Measurements from ENCODE around the gene NEU2.

Gene NEU2

DNA sequence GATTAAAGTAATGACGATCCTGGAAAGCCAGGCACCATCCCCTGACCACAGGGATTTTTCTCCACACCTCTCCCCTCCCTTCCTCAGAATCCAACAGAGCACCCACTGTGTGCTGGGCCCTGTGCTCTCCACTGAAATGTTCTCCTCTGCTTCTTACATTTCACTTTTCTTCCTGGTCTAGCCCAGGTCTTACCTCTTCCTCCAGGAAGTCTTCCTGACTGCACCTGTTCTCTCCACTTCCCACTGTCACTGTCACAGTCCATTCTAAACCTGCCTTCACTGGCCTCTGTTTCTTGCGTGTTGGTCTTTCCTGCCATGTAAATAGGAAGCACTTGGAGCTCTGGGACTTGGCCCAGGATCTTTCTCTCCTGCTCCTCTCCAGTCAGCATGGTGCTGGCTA, 12.0 kb upstream of the NEU2 start:
- CTCF ChIA-PET, result no interaction called here
- TF ChIP-seq HDGF (IDR thresholded peaks at IDR 0.05; ENCODE audit: borderline replicate concordance) (no peak), SUZ12 (IDR thresholded peaks at IDR 0.05) (no peak), FOXK2 (IDR thresholded peaks at IDR 0.05) (no peak), LEF1 (IDR thresholded peaks at IDR 0.05; ENCODE audit: borderline replicate concordance) (no peak), FOXM1 (IDR thresholded peaks at IDR 0.05; ENCODE audit: borderline replicate concordance) (no peak), ARNT (IDR thresholded peaks at IDR 0.05) (no peak), FOXA1 (IDR thresholded peaks at IDR 0.05) (no peak), L3MBTL2 (conservative IDR thresholded peaks at IDR 0.05) (no peak), BHLHE40 (IDR thresholded peaks at IDR 0.05; ENCODE audit: borderline replicate concordance) (no peak), NFRKB (IDR thresholded peaks at IDR 0.05) (no peak), ZNF384 (IDR thresholded peaks at IDR 0.05) (no peak), ELF4 (IDR thresholded peaks at IDR 0.05) (no peak), TARDBP (IDR thresholded peaks at IDR 0.05) (no peak)
- TF ChIP-seq, protein P1, sequence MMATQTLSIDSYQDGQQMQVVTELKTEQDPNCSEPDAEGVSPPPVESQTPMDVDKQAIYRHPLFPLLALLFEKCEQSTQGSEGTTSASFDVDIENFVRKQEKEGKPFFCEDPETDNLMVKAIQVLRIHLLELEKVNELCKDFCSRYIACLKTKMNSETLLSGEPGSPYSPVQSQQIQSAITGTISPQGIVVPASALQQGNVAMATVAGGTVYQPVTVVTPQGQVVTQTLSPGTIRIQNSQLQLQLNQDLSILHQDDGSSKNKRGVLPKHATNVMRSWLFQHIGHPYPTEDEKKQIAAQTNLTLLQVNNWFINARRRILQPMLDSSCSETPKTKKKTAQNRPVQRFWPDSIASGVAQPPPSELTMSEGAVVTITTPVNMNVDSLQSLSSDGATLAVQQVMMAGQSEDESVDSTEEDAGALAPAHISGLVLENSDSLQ (IDR thresholded peaks at IDR 0.05), result no peak
- POLR2A ChIA-PET, result no interaction called here
- DNase-seq (ENCODE audit: extremely low spot score), result no peak

DNA sequence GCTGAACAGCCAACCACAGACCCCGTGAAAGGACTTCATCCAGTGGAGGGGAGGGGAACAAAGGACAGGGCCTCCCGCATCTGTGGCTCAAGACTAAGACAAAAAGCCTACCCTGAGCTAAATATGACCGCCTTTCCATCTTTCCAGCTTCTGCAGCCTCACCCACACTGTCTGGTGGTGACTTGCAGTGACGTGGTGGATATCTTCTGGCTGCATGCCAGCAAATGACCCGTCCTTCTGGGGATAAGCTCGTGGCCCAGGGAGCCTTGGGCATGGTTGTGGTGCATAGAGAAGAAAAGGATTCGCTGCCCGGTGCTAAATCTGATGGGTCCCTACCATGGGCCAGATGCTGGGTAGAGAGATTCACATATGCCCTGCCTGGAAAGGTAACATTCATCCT, 10.7 kb upstream of the NEU2 start:
- DNase-seq (ENCODE audit: extremely low spot score), result no peak
- no peak for TF ChIP-seq HDGF (IDR thresholded peaks at IDR 0.05; ENCODE audit: borderline replicate concordance)
- TF ChIP-seq ELF4 (IDR thresholded peaks at IDR 0.05), result no peak
- TF ChIP-seq NFRKB (IDR thresholded peaks at IDR 0.05), result no peak
- POLR2A ChIA-PET, result no interaction called here
- CTCF ChIA-PET, result no interaction called here

DNA sequence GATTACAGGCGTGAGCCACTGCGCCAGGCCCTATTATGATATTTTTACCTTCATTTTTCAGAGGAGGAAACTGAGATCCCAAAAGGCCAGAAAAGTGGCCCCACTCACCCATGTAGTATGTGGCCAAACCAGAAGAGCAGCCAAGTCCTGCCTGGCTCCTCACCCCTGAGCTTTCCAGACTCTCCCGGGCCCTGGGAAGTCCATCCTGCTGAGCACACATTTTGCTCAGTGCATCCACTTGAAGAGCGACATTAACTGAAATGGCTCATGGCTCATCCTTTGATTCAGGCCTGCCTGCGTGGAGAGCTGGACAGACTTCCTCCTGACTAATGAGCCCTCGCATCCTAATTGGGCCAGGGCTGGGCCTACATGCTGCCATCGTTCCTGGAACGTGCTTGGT, 9.9 kb upstream of the NEU2 start:
- CTCF ChIA-PET, result interaction anchor here (0.7 kb wide), 1 partner anchor 404 kb away, joined by 4 read pairs; no protein-coding TSS in a partner anchor
- POLR2A ChIA-PET, result no interaction called here
- DNase-seq (ENCODE audit: extremely low spot score), result no peak
- no peak for TF ChIP-seq TARDBP (IDR thresholded peaks at IDR 0.05)
- TF ChIP-seq, protein P1 (IDR thresholded peaks at IDR 0.05), result no peak
- TF ChIP-seq LEF1 (IDR thresholded peaks at IDR 0.05; ENCODE audit: borderline replicate concordance), result no peak
- no peak for TF ChIP-seq BHLHE40 (IDR thresholded peaks at IDR 0.05; ENCODE audit: borderline replicate concordance)
- no peak for TF ChIP-seq NFRKB (IDR thresholded peaks at IDR 0.05)

DNA sequence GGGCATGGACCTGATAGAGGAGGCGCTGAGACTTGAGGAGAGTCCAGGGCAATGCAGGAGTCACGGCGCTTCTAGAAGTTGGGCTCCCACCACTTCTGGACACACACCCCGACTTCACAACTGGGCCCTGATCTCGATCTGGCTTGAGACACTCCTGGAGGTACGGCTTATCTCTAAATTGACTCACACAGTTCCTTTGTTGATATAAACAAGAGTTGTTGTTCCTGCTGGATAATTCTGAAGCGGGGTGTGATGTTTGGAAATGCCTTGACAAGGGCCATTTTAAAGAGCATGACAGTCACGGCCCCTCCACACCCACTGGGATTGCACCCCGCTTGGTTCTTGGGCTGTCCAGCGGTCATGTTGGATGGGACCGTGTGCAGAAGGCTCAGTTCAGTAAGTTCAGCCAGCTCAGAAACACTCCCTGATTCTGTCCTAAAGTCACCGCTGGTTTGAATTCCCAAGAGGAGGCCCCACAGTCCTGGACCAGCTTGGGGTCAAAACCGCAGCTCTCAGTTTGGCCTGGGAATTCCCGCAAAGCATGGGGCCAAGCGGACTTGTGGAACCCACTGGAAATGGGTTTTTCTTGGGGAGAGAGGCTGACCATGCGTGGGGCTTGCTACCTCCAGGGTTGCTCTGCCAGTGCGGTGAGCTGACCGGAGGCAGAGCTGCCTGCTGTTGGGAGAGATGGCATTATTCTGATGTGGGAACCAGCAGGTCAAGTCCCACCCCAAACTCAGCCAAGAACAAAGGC, 9.3 kb upstream of the NEU2 start:
- POLR2A ChIA-PET, result no interaction called here
- no peak for TF ChIP-seq LEF1 (IDR thresholded peaks at IDR 0.05; ENCODE audit: borderline replicate concordance)
- TF ChIP-seq NFRKB (IDR thresholded peaks at IDR 0.05), result no peak
- no peak for TF ChIP-seq FOXK2 (IDR thresholded peaks at IDR 0.05)
- no peak for DNase-seq (ENCODE audit: extremely low spot score)
- CTCF ChIA-PET, result interaction anchor here (0.7 kb wide), 1 partner anchor 404 kb away, joined by 4 read pairs; no protein-coding TSS in a partner anchor

DNA sequence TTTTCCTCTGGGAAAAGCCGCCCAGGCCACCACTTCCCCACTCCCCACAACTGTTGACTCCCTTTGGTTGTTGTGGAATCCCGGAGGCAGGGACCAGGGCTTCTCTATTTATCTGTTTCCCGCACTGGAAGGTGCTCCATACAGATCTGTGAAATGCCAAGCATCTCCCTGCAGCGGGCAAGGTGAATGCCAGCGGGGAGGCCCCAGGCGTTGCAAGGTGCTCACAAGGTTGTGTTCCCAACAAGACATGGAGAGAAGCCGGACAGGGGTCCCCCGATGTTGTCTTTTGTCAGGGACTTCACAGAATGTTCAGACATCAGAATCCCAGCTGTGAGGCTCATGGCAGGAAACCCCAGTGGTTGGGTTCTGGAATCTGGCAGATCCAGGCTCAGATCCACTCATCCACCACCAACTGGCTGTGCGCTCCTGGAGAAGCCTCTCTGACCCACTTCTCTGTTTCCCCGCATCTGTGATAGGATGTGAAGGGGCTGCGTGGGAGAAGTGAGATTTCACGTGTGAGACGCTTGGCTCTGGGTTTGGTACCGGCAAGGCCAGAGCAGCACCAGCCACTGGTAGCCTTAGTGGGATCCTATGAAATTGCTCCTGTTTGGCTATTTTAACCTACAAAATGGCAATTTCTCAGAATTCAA, 8.6 kb upstream of the NEU2 start:
- CTCF ChIA-PET, result no interaction called here
- DNase-seq (ENCODE audit: extremely low spot score), result no peak
- POLR2A ChIA-PET, result no interaction called here
- no peak for TF ChIP-seq ARNT (IDR thresholded peaks at IDR 0.05)
- TF ChIP-seq SP1 (IDR thresholded peaks at IDR 0.05), result no peak

DNA sequence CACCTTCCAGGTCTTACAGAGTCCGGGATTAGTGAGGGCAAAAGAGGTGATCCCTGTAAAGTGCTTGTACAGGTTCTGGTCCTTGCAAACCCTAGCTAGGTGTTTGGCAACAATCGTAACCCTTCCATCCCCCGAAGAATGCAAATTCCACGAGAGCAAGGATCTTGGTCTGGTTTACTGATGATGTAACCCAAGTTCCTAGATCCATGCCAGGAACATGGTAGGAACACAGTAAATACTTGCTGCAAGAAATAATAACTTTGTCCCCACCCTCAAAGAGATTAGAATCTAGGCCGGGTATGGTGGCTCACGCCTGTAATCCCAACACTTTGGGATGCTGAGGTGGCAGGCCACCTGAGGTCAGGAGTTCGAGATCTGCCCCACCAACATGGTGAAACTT, 6.8 kb upstream of the NEU2 start:
- ChIA-PET CTCF (no interaction called here), POLR2A (no interaction called here)
- DNase-seq (ENCODE audit: extremely low spot score), result no peak
- TF ChIP-seq TARDBP (IDR thresholded peaks at IDR 0.05), result no peak
- no peak for TF ChIP-seq SUZ12 (IDR thresholded peaks at IDR 0.05)
- no peak for TF ChIP-seq ELF4 (IDR thresholded peaks at IDR 0.05)
- TF ChIP-seq CTBP1 (IDR thresholded peaks at IDR 0.05; ENCODE audit: borderline replicate concordance), result no peak
- no peak for TF ChIP-seq SP1 (IDR thresholded peaks at IDR 0.05)
- no peak for TF ChIP-seq FOXM1 (IDR thresholded peaks at IDR 0.05; ENCODE audit: borderline replicate concordance)
- TF ChIP-seq ZNF384 (IDR thresholded peaks at IDR 0.05), result no peak
- no peak for TF ChIP-seq LEF1 (IDR thresholded peaks at IDR 0.05; ENCODE audit: borderline replicate concordance)
- TF ChIP-seq FOXK2 (IDR thresholded peaks at IDR 0.05), result no peak
- no peak for TF ChIP-seq ARNT (IDR thresholded peaks at IDR 0.05)
- no peak for TF ChIP-seq L3MBTL2 (conservative IDR thresholded peaks at IDR 0.05)
- TF ChIP-seq, protein P1 (IDR thresholded peaks at IDR 0.05), result no peak
- no peak for TF ChIP-seq NFRKB (IDR thresholded peaks at IDR 0.05)
- no peak for TF ChIP-seq HDGF (IDR thresholded peaks at IDR 0.05; ENCODE audit: borderline replicate concordance)
- TF ChIP-seq BHLHE40 (IDR thresholded peaks at IDR 0.05; ENCODE audit: borderline replicate concordance), result no peak
- no peak for TF ChIP-seq FOXA1 (IDR thresholded peaks at IDR 0.05)

All from HEK293T (cell line).